Right atrium auricular region (tissue), 2 donors: ENCODE measurements around the gene CDC42EP5. TPM values are rescaled to one million over a fixed set of nuclear protein-coding genes. Genes with fewer than 3 reads are reported as not detected.

ENCODE experiments used
- DNase-seq: peaks from one replicate; pipeline ENCODE4 v3.0.0-alpha.2; 2019; ENCODE audit warnings: low spot score
- H3K27ac ChIP-seq, 2 donors: fragments of 200-600 bp; sonication (generic); 1 replicate in 1 of 2; 2 replicates in 1 of 2; pipeline ENCODE4 v1.5.1; 2016 to 2019
- H3K27me3 ChIP-seq, 2 donors: fragments of 200-600 bp; sonication (generic); one replicate each; pipeline versions ENCODE4 v1.5.1 to v1.6.0; 2017 to 2019
- H3K36me3 ChIP-seq: fragments of 200-600 bp; sonication (generic); one replicate; pipeline ENCODE4 v1.5.1; 2016
- H3K4me1 ChIP-seq, 2 donors: fragments of 200-600 bp; sonication (generic); one replicate each; pipeline versions ENCODE4 v1.5.1 to v1.6.0; 2017 to 2019
- H3K4me3 ChIP-seq, 2 donors: fragments of 200-600 bp; sonication (generic); 1 replicate in 1 of 2; 2 replicates in 1 of 2; pipeline ENCODE4 v1.5.1; 2017 to 2019; ENCODE audit warnings: mild to moderate bottlenecking in 1 of 2, moderate library complexity in 1 of 2
- H3K9me3 ChIP-seq, 2 donors: fragments of 200-600 bp; sonication (generic); one replicate each; pipeline ENCODE4 v1.5.1; 2019
- total RNA-seq, 2 donors: library from RNA; depleted of rRNA; stranded (reverse); fragments of >200 nt; gene quantifications; one replicate each; pipeline ENCODE4 v1.1.0, GENCODE V29; 2016
- TF ChIP-seq, protein P1 (sequence below), 2 donors: fragments of 200-600 bp; sonication (generic); IDR thresholded peaks; one replicate each; pipeline ENCODE4 v1.5.1; 2019; ENCODE audit warnings: antibody characterized with exemption in 2 of 2

Gene CDC42EP5
- total RNA-seq, 2 donors from 2014 or later = 11.4 to 15.2 TPM

- no peak for DNase-seq
- TF ChIP-seq, protein P1, sequence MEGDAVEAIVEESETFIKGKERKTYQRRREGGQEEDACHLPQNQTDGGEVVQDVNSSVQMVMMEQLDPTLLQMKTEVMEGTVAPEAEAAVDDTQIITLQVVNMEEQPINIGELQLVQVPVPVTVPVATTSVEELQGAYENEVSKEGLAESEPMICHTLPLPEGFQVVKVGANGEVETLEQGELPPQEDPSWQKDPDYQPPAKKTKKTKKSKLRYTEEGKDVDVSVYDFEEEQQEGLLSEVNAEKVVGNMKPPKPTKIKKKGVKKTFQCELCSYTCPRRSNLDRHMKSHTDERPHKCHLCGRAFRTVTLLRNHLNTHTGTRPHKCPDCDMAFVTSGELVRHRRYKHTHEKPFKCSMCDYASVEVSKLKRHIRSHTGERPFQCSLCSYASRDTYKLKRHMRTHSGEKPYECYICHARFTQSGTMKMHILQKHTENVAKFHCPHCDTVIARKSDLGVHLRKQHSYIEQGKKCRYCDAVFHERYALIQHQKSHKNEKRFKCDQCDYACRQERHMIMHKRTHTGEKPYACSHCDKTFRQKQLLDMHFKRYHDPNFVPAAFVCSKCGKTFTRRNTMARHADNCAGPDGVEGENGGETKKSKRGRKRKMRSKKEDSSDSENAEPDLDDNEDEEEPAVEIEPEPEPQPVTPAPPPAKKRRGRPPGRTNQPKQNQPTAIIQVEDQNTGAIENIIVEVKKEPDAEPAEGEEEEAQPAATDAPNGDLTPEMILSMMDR (IDR thresholded peaks at IDR 0.05) = no peak
- Histone ChIP-seq H3K27ac (no peak overlapping the region), H3K9me3 (no peaks in the 10 kb centered on the region), H3K4me1 (peaks cover 0 to 22% of the 10 kb centered on the region in 2 donors), H3K27me3 (no peaks in the 10 kb centered on the region), H3K36me3 (peaks cover 100% of the 10 kb centered on the region), H3K4me3 (no peak overlapping the region)
Observed at GRCh38 chr19:54456423-54457373, 16.4 kb downstream of the CDC42EP5 start.

GRCh38 chr19:54455786-54456422 lies 17.2 kb downstream of the CDC42EP5 start:
- H3K27ac ChIP-seq = no peak overlapping the region
- H3K4me1 ChIP-seq = peaks cover 0 to 23% of the 10 kb centered on the region in 2 donors
- H3K36me3 ChIP-seq = peaks cover 97% of the 10 kb centered on the region
- H3K4me3 ChIP-seq = no peak overlapping the region
- TF ChIP-seq, protein P1 (IDR thresholded peaks at IDR 0.05) = no peak
- no peak for DNase-seq
- H3K27me3 ChIP-seq = no peaks in the 10 kb centered on the region
- H3K9me3 ChIP-seq = no peaks in the 10 kb centered on the region

- no peak overlapping the region for H3K4me3 ChIP-seq
- peaks cover 89% of the 10 kb centered on the region for H3K36me3 ChIP-seq
- TF ChIP-seq, protein P1 (IDR thresholded peaks at IDR 0.05) = no peak
- peaks cover 0 to 27% of the 10 kb centered on the region in 2 donors for H3K4me1 ChIP-seq
- DNase-seq = no peak
- H3K27ac ChIP-seq = no peak overlapping the region
- no peaks in the 10 kb centered on the region for H3K9me3 ChIP-seq
- H3K27me3 ChIP-seq = no peaks in the 10 kb centered on the region
Observed at GRCh38 chr19:54454781-54455675, 18.1 kb downstream of the CDC42EP5 start.

GRCh38 chr19:54453921-54454780 lies 18.9 kb downstream of the CDC42EP5 start:
- no peak overlapping the region for H3K4me3 ChIP-seq
- peaks cover 80% of the 10 kb centered on the region for H3K36me3 ChIP-seq
- no peak overlapping the region for H3K27ac ChIP-seq
- no peaks in the 10 kb centered on the region for H3K9me3 ChIP-seq
- TF ChIP-seq, protein P1 (IDR thresholded peaks at IDR 0.05) = no peak
- H3K4me1 ChIP-seq = peaks cover 0 to 32% of the 10 kb centered on the region in 2 donors
- DNase-seq = no peak
- H3K27me3 ChIP-seq = no peaks in the 10 kb centered on the region

DNA sequence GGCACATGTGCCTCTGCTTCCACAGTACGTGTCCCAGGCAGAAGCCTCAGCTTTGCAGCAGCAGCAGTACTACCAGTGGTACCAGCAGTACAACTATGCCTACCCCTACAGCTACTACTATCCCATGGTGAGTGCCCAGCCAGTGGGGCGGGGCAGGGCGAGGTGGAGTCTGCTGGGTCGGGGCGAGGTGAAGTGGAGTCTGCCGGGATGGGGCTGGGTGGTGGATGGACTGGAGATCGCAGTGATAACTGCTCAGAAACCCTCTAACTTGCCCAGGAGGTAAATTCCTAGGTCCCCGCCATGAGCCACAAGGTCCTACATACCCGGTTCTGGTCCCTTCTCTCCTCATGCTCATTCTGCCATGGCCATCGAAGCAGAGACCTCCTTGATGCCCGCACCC lies 20.5 kb downstream of the CDC42EP5 start:
- H3K4me3 ChIP-seq = no peak overlapping the region
- TF ChIP-seq, protein P1 (IDR thresholded peaks at IDR 0.05) = no peak
- peaks cover 0 to 37% of the 10 kb centered on the region in 2 donors for H3K4me1 ChIP-seq
- peaks cover 64% of the 10 kb centered on the region for H3K36me3 ChIP-seq
- H3K9me3 ChIP-seq = no peaks in the 10 kb centered on the region
- DNase-seq = no peak
- no peaks in the 10 kb centered on the region for H3K27me3 ChIP-seq
- no peak overlapping the region for H3K27ac ChIP-seq
